GM21367 (cell line): Measurements from ENCODE around the gene OR10H5.
"Not testable (repeated sequence)": the region's sequence is repeated elsewhere in the genome, so short reads cannot be mapped to it uniquely, and the experiment has no call there.

Experiments
- ATAC-seq: cut with Tn5 transposase; IDR thresholded peaks from one replicate; pipeline ENCODE4 v1.9.1; 2021; ENCODE audit not compliant: unreplicated experiment

OR10H5 gene

GRCh38 chr19:15843203-15843893, 55.9 kb downstream of the OR10H5 start:
- no peak for ATAC-seq

GRCh38 chr19:15843894-15844222, 56.4 kb downstream of the OR10H5 start:
- not testable (repeated sequence) for ATAC-seq

GRCh38 chr19:15846923-15847322, 59.5 kb downstream of the OR10H5 start:
- ATAC-seq: no peak

- no peak for ATAC-seq
These were observed 62.9 kb downstream of the OR10H5 start for GRCh38 chr19:15850385-15850784.
